IPS DF 6.9 (cell line): ENCODE results near the gene GJB4.
"Not testable (repeated sequence)": the region's sequence is repeated elsewhere in the genome, so short reads cannot be mapped to it uniquely, and the experiment has no call there.

ENCODE experiments used
- DNase-seq: peaks from one replicate; pipeline ENCODE4 v3.0.0-alpha.2; 2013; ENCODE audit warnings: low read depth, low spot score
- H3K27ac ChIP-seq: one replicate; pipeline ENCODE4 v1.5.1; 2013; ENCODE audit warnings: low read length, control low read depth
- H3K27me3 ChIP-seq: 2 replicates; pipeline ENCODE4 v1.6.1; 2013; ENCODE audit warnings: mild to moderate bottlenecking, low read length; ENCODE audit not compliant: control insufficient read depth, insufficient read depth
- H3K36me3 ChIP-seq: 2 replicates; pipeline ENCODE4 v1.6.1; 2013; ENCODE audit warnings: low read length; ENCODE audit not compliant: control insufficient read depth, insufficient read depth
- H3K4me1 ChIP-seq: 2 replicates; pipeline ENCODE4 v1.6.1; 2013; ENCODE audit warnings: low read length; ENCODE audit not compliant: control insufficient read depth, insufficient read depth
- H3K4me3 ChIP-seq: 2 replicates; pipeline ENCODE4 v1.5.1; 2013; ENCODE audit warnings: mild to moderate bottlenecking, low read length
- H3K9me3 ChIP-seq: 2 replicates; pipeline ENCODE4 v1.6.1; 2013; ENCODE audit warnings: low read length, inconsistent platforms; ENCODE audit not compliant: control insufficient read depth, insufficient read depth
- whole genome bisulfite sequencing: extraction: QIAGEN DNeasy Blood & Tissue Kit; methylation state at CpG from one replicate; pipeline ENCODE4 v1.1.7; 2013; ENCODE audit warnings: mixed read lengths, missing lambda C conversion rate; ENCODE audit not compliant: insufficient read length, insufficient coverage; 5-methylcytosine and 5-hydroxymethylcytosine counted together

The GJB4 gene

GRCh38 chr1:34796990-34797389 lies 37.5 kb downstream of the GJB4 start:
- no peak for DNase-seq
- no peaks in the 10 kb centered on the region; the same call in 1 of the 2 replicates for H3K27me3 ChIP-seq
- no peaks in the 10 kb centered on the region for H3K36me3 ChIP-seq
- no peak overlapping the region for H3K27ac ChIP-seq
- no CpG with 5 or more reads among the region's 6 CpGs for WGBS
- no peak overlapping the region for H3K4me3 ChIP-seq
- no peaks in the 10 kb centered on the region for H3K9me3 ChIP-seq
- peaks cover 2% of the 10 kb centered on the region; the same call in 1 of the 2 replicates for H3K4me1 ChIP-seq

GRCh38 chr1:34800214-34800613 lies 40.7 kb downstream of the GJB4 start:
- Histone ChIP-seq H3K27me3 (no peaks in the 10 kb centered on the region), H3K36me3 (no peaks in the 10 kb centered on the region), H3K27ac (no peak overlapping the region), H3K4me1 (no peaks in the 10 kb centered on the region; the same call in 1 of the 2 replicates), H3K9me3 (no peaks in the 10 kb centered on the region), H3K4me3 (no peak overlapping the region)
- WGBS: no CpG with 5 or more reads among the region's 6 CpGs
- no peak for DNase-seq

GRCh38 chr1:34803770-34804169 lies 44.2 kb downstream of the GJB4 start:
- DNase-seq: no peak
- Histone ChIP-seq H3K27ac (no peak overlapping the region), H3K9me3 (no peaks in the 10 kb centered on the region), H3K36me3 (no peaks in the 10 kb centered on the region), H3K4me1 (no peaks in the 10 kb centered on the region), H3K27me3 (no peaks in the 10 kb centered on the region), H3K4me3 (no peak overlapping the region)
- WGBS: no CpG with 5 or more reads among the region's 3 CpGs

- H3K27ac ChIP-seq: no peak overlapping the region
- no peaks in the 10 kb centered on the region for H3K9me3 ChIP-seq
- DNase-seq: no peak
- H3K4me3 ChIP-seq: no peak overlapping the region
- H3K36me3 ChIP-seq: no peaks in the 10 kb centered on the region
- no peaks in the 10 kb centered on the region for H3K27me3 ChIP-seq
- WGBS: no CpG with 5 or more reads among the region's 3 CpGs
- H3K4me1 ChIP-seq: no peaks in the 10 kb centered on the region
Measured at GRCh38 chr1:34806396-34806795, 46.9 kb downstream of the GJB4 start.

GRCh38 chr1:34808051-34808810 lies 48.7 kb downstream of the GJB4 start:
- Histone ChIP-seq H3K4me3 (no peak overlapping the region), H3K4me1 (no peaks in the 10 kb centered on the region), H3K36me3 (no peaks in the 10 kb centered on the region), H3K9me3 (no peaks in the 10 kb centered on the region), H3K27ac (no peak overlapping the region), H3K27me3 (no peaks in the 10 kb centered on the region)
- DNase-seq: no peak
- WGBS: no CpG with 5 or more reads among the region's 9 CpGs

- not testable (repeated sequence) for DNase-seq, H3K27ac ChIP-seq, H3K4me1 ChIP-seq, H3K9me3 ChIP-seq, H3K4me3 ChIP-seq, H3K36me3 ChIP-seq, H3K27me3 ChIP-seq
- WGBS: no CpG with 5 or more reads among the region's 3 CpGs
Measured at GRCh38 chr1:34810781-34811180, 51.2 kb downstream of the GJB4 start.
